Measurements from ENCODE around the gene CAPN13. TPM values are rescaled to one million over a fixed set of nuclear protein-coding genes. Genes with fewer than 3 reads are reported as not detected.

CAPN13 gene
- total RNA-seq, 2 donors from 2014 or later = 1.1 TPM; not detected in 1

DNA sequence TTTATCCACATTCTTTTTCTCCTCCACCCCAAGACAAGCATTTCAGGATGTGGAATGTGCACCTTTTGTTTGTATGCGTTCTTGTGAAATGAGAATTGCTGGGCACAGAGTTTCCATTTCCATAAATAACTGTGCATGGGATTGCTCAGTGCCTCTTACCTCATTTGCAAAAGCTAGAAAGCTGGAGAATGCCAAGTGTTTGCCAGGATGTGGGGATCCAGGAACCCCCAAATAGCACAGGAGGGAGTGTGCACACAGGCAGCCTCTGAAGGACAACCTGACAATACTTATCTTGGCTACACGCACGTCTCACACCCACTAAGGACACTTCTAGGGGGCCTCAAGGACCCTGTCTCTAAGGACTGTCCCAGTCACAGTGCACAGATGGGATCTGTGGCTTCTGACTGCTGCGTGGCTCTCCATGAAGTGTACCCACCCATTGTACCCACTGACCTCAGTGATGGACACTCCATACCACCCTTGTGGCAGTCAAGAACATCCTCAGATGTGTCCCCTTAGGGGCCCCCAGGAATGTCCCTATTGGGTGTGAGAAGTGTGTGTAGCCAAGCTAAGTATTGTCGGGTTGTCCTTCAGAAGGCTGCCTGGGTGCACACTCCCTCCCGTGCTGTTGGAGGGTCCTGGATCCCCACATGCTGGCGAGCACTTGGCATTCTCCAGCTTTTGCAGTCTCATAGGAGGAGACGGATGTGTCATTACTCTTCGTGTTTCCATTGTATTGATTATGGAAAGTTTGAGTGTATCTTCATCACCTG lies 38.4 kb downstream of the CAPN13 start:
- H3K9me3 ChIP-seq = no peaks in the 10 kb centered on the region
- H3K36me3 ChIP-seq = no peaks in the 10 kb centered on the region
- H3K27me3 ChIP-seq (replicated peaks; ENCODE audit: insufficient read depth) = no peaks in the 10 kb centered on the region
- no peak for ATAC-seq (ENCODE audit: insufficient number of reproducible peaks, low FRiP score, low read depth)
- TF ChIP-seq, protein P1, sequence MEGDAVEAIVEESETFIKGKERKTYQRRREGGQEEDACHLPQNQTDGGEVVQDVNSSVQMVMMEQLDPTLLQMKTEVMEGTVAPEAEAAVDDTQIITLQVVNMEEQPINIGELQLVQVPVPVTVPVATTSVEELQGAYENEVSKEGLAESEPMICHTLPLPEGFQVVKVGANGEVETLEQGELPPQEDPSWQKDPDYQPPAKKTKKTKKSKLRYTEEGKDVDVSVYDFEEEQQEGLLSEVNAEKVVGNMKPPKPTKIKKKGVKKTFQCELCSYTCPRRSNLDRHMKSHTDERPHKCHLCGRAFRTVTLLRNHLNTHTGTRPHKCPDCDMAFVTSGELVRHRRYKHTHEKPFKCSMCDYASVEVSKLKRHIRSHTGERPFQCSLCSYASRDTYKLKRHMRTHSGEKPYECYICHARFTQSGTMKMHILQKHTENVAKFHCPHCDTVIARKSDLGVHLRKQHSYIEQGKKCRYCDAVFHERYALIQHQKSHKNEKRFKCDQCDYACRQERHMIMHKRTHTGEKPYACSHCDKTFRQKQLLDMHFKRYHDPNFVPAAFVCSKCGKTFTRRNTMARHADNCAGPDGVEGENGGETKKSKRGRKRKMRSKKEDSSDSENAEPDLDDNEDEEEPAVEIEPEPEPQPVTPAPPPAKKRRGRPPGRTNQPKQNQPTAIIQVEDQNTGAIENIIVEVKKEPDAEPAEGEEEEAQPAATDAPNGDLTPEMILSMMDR (IDR thresholded peaks at IDR 0.05) = no peak
- no peak for DNase-seq (ENCODE audit: low spot score)
- no peak overlapping the region for H3K27ac ChIP-seq
- H3K4me3 ChIP-seq = no peak overlapping the region
- no peaks in the 10 kb centered on the region for H3K4me1 ChIP-seq (ENCODE audit: control insufficient read depth in 1 of 2, low read depth in 2 of 2)

DNA sequence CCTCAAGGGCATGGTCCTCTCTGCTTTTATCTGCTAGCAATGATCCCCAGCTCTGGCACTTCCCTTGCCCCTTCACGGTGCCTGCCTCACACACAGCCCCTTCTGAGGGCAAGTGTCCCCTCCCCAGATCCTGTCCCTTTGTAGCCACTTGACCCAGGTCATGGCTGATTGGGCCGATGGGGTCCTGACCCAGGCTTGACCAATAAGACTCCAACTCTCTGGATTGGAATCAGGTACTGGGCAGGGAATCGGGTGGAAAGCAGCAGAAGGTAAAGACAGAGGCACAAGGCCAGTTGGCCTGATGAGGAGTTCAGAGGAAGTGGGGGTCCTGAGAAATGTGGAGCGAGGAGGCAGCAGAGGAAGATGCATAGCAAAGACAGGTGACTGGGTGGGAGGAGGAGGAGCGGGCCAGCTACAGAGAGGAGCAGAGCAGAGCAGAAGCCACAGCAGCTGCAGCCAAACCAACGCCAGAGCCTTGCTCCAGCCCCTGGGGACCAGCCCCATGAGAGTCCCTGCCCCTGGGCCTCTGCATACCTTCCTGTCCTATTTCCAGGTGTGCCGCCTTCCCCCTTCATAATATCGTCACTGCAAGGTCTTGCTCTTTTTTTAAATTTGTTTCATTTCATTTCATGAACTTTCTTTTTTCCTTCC lies 39.1 kb downstream of the CAPN13 start:
- Histone ChIP-seq H3K27ac (no peak overlapping the region), H3K36me3 (no peaks in the 10 kb centered on the region), H3K27me3 (replicated peaks; ENCODE audit: insufficient read depth) (no peaks in the 10 kb centered on the region), H3K4me1 (ENCODE audit: control insufficient read depth in 1 of 2, low read depth in 2 of 2) (no peaks in the 10 kb centered on the region), H3K9me3 (no peaks in the 10 kb centered on the region), H3K4me3 (no peak overlapping the region)
- TF ChIP-seq, protein P1 (IDR thresholded peaks at IDR 0.05) = no peak
- no peak for ATAC-seq (ENCODE audit: insufficient number of reproducible peaks, low FRiP score, low read depth)
- DNase-seq (ENCODE audit: low spot score) = no peak

DNA sequence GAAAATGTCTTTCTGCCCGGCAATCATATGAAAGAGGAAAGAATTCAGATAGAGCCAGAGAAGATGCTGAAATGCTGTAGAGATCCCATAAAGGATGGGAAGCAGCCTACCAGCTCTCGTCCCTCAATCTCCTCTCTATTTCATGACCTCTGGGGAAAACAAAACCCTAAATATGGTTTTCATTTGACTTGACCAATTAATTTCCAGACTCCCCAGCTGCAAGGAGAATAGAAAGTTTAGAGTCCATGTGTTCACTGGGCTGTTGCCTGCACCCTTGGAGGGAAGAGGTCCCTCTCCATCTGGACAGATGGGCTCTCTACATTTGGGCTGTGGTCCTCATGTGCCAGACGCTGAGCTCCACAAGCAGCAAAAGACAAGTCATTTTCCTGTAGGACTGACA lies 40.6 kb downstream of the CAPN13 start:
- H3K4me3 ChIP-seq = no peak overlapping the region
- no peak overlapping the region for H3K27ac ChIP-seq
- no peaks in the 10 kb centered on the region for H3K4me1 ChIP-seq (ENCODE audit: control insufficient read depth in 1 of 2, low read depth in 2 of 2)
- TF ChIP-seq, protein P1 (IDR thresholded peaks at IDR 0.05) = no peak
- no peaks in the 10 kb centered on the region for H3K36me3 ChIP-seq
- ATAC-seq (ENCODE audit: insufficient number of reproducible peaks, low FRiP score, low read depth) (no peak), DNase-seq (ENCODE audit: low spot score) (no peak)
- H3K27me3 ChIP-seq (replicated peaks; ENCODE audit: insufficient read depth) = no peaks in the 10 kb centered on the region
- H3K9me3 ChIP-seq = no peaks in the 10 kb centered on the region

DNA sequence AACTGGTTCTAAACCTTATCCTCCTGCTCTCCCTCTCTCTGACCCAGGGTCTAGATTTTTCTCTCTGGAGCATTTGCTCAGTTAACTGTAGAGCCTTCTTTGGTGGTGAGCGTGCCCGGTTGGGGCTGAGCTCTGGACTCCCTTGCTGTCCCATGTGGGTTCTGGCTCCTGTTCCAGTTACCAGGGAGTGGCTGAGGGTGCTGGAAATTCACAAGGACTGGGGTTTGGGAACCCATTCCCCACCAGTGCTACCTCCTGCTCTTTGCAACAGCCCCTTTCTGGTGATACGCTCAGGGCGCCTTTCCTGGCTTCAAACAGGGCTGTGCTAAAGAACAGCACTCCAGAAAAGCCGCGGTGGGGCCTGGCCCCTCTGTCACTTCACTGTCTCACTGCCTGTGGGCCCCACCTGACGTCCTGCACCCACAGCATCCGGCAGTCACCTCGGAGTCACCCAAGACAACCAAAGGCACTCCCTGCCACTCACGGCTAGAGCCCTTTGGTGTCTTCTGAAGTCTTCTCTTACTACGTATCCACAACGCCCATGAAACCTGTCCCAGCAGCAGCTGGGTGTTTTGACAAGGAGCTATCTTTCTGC lies 41.3 kb downstream of the CAPN13 start:
- TF ChIP-seq, protein P1 (IDR thresholded peaks at IDR 0.05) = no peak

DNA sequence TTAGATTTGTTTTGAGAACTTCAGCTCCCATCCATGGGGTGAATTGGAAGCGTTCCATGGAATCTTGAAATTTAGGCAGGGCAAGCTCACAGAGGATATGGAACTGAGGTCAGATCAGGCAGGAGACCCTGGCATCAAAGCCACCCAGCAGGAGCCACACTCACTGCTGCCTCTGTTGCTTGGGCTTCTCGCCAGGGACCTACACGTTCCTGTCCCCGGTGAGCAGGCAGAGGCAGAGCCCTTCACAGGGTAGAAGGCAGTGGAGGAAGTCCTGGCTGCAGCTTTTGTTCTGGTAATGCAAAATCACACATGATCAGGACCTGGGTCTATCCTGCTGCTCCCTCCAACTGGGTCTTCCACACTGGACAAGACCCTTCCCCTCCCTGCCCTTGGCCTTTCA lies 42.1 kb downstream of the CAPN13 start:
- no peak overlapping the region for H3K4me3 ChIP-seq
- TF ChIP-seq, protein P1 (IDR thresholded peaks at IDR 0.05) = no peak
- DNase-seq (ENCODE audit: low spot score) (no peak), ATAC-seq (ENCODE audit: insufficient number of reproducible peaks, low FRiP score, low read depth) (no peak)
- no peaks in the 10 kb centered on the region for H3K9me3 ChIP-seq
- H3K27me3 ChIP-seq (replicated peaks; ENCODE audit: insufficient read depth) = no peaks in the 10 kb centered on the region
- H3K36me3 ChIP-seq = no peaks in the 10 kb centered on the region
- no peak overlapping the region for H3K27ac ChIP-seq
- no peaks in the 10 kb centered on the region for H3K4me1 ChIP-seq (ENCODE audit: control insufficient read depth in 1 of 2, low read depth in 2 of 2)

More for the DNA sequence above, 41.3 kb downstream of the CAPN13 start:
- DNase-seq (ENCODE audit: low spot score) = no peak
- Histone ChIP-seq H3K27ac (no peak overlapping the region), H3K36me3 (no peaks in the 10 kb centered on the region), H3K9me3 (no peaks in the 10 kb centered on the region), H3K4me1 (ENCODE audit: control insufficient read depth in 1 of 2, low read depth in 2 of 2) (no peaks in the 10 kb centered on the region), H3K4me3 (no peak overlapping the region), H3K27me3 (replicated peaks; ENCODE audit: insufficient read depth) (no peaks in the 10 kb centered on the region)
- ATAC-seq (ENCODE audit: insufficient number of reproducible peaks, low FRiP score, low read depth) = no peak

All from thoracic aorta (tissue), 2 donors.